Calu3 (cell line): ENCODE measurements around the gene FOXD2. TPM values are rescaled to one million over a fixed set of nuclear protein-coding genes. Genes with fewer than 3 reads are reported as not detected.
"Not testable (repeated sequence)": the region's sequence is repeated elsewhere in the genome, so short reads cannot be mapped to it uniquely, and the experiment has no call there.

ENCODE experiments used
- BruUV-seq: library from RNA; stranded (reverse); fragments of 400-500 nt; replicated peaks from 2 replicates; lab custom pipeline; 2021; lab: Mats Ljungman, UMichigan
- CTCF ChIA-PET: fragments of 300-600 bp; sonication (Branson Sonifier 250); formaldehyde crosslinking; loops from one replicate; lab custom pipeline; 2022; ENCODE audit warnings: antibody characterized with exemption; lab: Charles Lee
- DNase-seq: peaks from one replicate; pipeline ENCODE4 v3.0.0; 2022
- H3K27ac Mint-ChIP-seq: one replicate; pipeline ENCODE4 v1.8.0; 2022; ENCODE audit warnings: mixed read lengths; ENCODE audit not compliant: unreplicated experiment
- H3K27me3 Mint-ChIP-seq: one replicate; pipeline ENCODE4 v1.8.0; 2022; ENCODE audit warnings: mixed read lengths; ENCODE audit not compliant: unreplicated experiment
- H3K36me3 Mint-ChIP-seq: one replicate; pipeline ENCODE4 v1.8.0; 2022; ENCODE audit warnings: mild to moderate bottlenecking, moderate library complexity, mixed read lengths; ENCODE audit not compliant: insufficient read depth, unreplicated experiment
- H3K4me1 Mint-ChIP-seq: one replicate; pipeline ENCODE4 v1.8.0; 2022; ENCODE audit warnings: mild to moderate bottlenecking, low read depth, mixed read lengths; ENCODE audit not compliant: unreplicated experiment
- H3K4me3 Mint-ChIP-seq: one replicate; pipeline ENCODE4 v1.8.0; 2022; ENCODE audit warnings: mild to moderate bottlenecking, low read depth, moderate library complexity, mixed read lengths; ENCODE audit not compliant: unreplicated experiment
- H3K9me3 Mint-ChIP-seq: one replicate; pipeline ENCODE4 v1.8.0; 2022; ENCODE audit warnings: low read depth, mixed read lengths; ENCODE audit not compliant: unreplicated experiment
- CTCF ChIP-seq: fragments of 200-600 bp; IDR thresholded peaks from one replicate; pipeline ENCODE4 v1.8.0; 2022; ENCODE audit warnings: antibody characterized with exemption; ENCODE audit not compliant: unreplicated experiment
- intact Hi-C: fragments of 100-400 bp; cut with micrococcal nuclease; formaldehyde crosslinking; loops from one replicate; pipeline ENCODE4 v1.10.0; 2022; ENCODE audit not compliant: unreplicated experiment
- total RNA-seq: library from RNA; stranded (reverse); gene quantifications from 2 replicates; pipeline ENCODE4 v1.2.3, GENCODE V29; 2022

Gene FOXD2
- total RNA-seq, 1 experiment from 2014 or later, result 0.68 TPM

- intact Hi-C loops, result no loop called here
- CTCF ChIA-PET, result no interaction called here
- H3K4me1 Mint-ChIP-seq, result no peaks in the 10 kb centered on the region
- TF ChIP-seq CTCF, result no peak
- no peak overlapping the region for H3K4me3 Mint-ChIP-seq
- DNase-seq, result no peak
- H3K27ac Mint-ChIP-seq, result no peak overlapping the region
- peaks cover 60% of the 10 kb centered on the region for H3K27me3 Mint-ChIP-seq
- no peaks in the 10 kb centered on the region for H3K9me3 Mint-ChIP-seq
- H3K36me3 Mint-ChIP-seq, result no peaks in the 10 kb centered on the region
- no TSS peak for BruUV-seq
Measured at GRCh38 chr1:47456250-47456649, 18.4 kb downstream of the FOXD2 start.

GRCh38 chr1:47457547-47457946 is 19.7 kb downstream of the FOXD2 start:
- H3K9me3 Mint-ChIP-seq, H3K36me3 Mint-ChIP-seq, BruUV-seq, H3K4me1 Mint-ChIP-seq, H3K27ac Mint-ChIP-seq, intact Hi-C loops, DNase-seq, CTCF ChIA-PET, H3K4me3 Mint-ChIP-seq: not testable (repeated sequence)
- H3K27me3 Mint-ChIP-seq, result peaks cover 60% of the 10 kb centered on the region

GRCh38 chr1:47459253-47459788 is 21.5 kb downstream of the FOXD2 start:
- H3K4me3 Mint-ChIP-seq, result no peak overlapping the region
- TF ChIP-seq CTCF, result no peak
- intact Hi-C loops, result no loop called here
- H3K9me3 Mint-ChIP-seq, result no peaks in the 10 kb centered on the region
- CTCF ChIA-PET, result no interaction called here
- no peak for DNase-seq
- no peaks in the 10 kb centered on the region for H3K4me1 Mint-ChIP-seq
- H3K36me3 Mint-ChIP-seq, result no peaks in the 10 kb centered on the region
- no peak overlapping the region for H3K27ac Mint-ChIP-seq
- peaks cover 63% of the 10 kb centered on the region for H3K27me3 Mint-ChIP-seq
- no TSS peak for BruUV-seq

- intact Hi-C loops, result no loop called here
- no peak for DNase-seq
- Mint-ChIP-seq H3K4me1 (no peaks in the 10 kb centered on the region), H3K27me3 (peaks cover 63% of the 10 kb centered on the region), H3K27ac (no peak overlapping the region), H3K4me3 (no peak overlapping the region), H3K36me3 (no peaks in the 10 kb centered on the region), H3K9me3 (no peaks in the 10 kb centered on the region)
- no peak for TF ChIP-seq CTCF
- BruUV-seq, result no TSS peak
- CTCF ChIA-PET, result no interaction called here
Measured at GRCh38 chr1:47460040-47460439, 22.2 kb downstream of the FOXD2 start.

- Mint-ChIP-seq H3K9me3 (no peaks in the 10 kb centered on the region), H3K27me3 (peaks cover 63% of the 10 kb centered on the region), H3K4me3 (no peak overlapping the region), H3K36me3 (no peaks in the 10 kb centered on the region), H3K27ac (no peak overlapping the region), H3K4me1 (no peaks in the 10 kb centered on the region)
- BruUV-seq, result no TSS peak
- DNase-seq, result no peak
- CTCF ChIA-PET, result no interaction called here
- intact Hi-C loops, result no loop called here
- TF ChIP-seq CTCF, result no peak
Measured at GRCh38 chr1:47460456-47460855, 22.6 kb downstream of the FOXD2 start.
